DND-41 (cell line): ENCODE results near the gene R3HCC1L.

Source experiments
- EZH2 ChIP-seq: IDR thresholded peaks from 3 replicates; pipeline ENCODE4 v1.6.1; 2012; ENCODE audit warnings: borderline replicate concordance, low read depth, mild to moderate bottlenecking, moderate library complexity, low read length, inconsistent platforms; ENCODE audit not compliant: severe bottlenecking
- TF ChIP-seq, protein P1 (sequence below): IDR thresholded peaks from 2 replicates; pipeline ENCODE4 v1.5.1; 2012; ENCODE audit warnings: borderline replicate concordance, low read length, moderate library complexity, mild to moderate bottlenecking; ENCODE audit not compliant: poor library complexity, severe bottlenecking; ENCODE audit errors: extremely low read depth

DNA sequence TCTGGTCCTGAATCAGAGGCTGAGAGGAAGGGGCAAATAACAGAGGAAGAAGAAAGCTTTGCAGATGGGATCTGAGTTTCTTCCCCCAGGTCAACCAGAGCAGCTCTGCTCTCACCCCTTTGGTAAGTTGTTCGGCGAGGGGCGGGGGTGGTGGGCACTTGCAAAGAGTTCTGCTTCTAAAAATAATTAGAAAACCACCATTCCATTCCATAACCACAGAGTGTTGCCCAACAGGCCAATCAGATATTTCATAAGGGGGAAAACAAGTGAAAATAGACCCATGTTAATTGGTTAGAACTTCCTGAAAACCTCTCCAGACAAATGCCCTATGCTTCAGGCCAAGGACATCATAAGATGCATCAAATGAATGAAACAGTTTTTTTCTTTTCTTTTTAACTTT lies 43.6 kb upstream of the R3HCC1L start:
- TF ChIP-seq, protein P1, sequence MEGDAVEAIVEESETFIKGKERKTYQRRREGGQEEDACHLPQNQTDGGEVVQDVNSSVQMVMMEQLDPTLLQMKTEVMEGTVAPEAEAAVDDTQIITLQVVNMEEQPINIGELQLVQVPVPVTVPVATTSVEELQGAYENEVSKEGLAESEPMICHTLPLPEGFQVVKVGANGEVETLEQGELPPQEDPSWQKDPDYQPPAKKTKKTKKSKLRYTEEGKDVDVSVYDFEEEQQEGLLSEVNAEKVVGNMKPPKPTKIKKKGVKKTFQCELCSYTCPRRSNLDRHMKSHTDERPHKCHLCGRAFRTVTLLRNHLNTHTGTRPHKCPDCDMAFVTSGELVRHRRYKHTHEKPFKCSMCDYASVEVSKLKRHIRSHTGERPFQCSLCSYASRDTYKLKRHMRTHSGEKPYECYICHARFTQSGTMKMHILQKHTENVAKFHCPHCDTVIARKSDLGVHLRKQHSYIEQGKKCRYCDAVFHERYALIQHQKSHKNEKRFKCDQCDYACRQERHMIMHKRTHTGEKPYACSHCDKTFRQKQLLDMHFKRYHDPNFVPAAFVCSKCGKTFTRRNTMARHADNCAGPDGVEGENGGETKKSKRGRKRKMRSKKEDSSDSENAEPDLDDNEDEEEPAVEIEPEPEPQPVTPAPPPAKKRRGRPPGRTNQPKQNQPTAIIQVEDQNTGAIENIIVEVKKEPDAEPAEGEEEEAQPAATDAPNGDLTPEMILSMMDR, result no peak
- TF ChIP-seq EZH2, result no peak
